IMR-90 (cell line): ENCODE results near the gene ADD1. TPM values are rescaled to one million over a fixed set of nuclear protein-coding genes. Genes with fewer than 3 reads are reported as not detected.
A peak's percentile ranks its signal among the peaks of the same experiment; 100 is the strongest.

ENCODE experiments used
- ATAC-seq: fragments of 200-7000 bp; cut with Tn5 transposase; 2 replicates; pipeline ENCODE4 v1.9.1; 2020; ENCODE audit warnings: low read depth, mild to moderate bottlenecking, moderate library complexity
- BruUV-seq: library from RNA; stranded (reverse); fragments of 400-500 nt; replicated peaks from 2 replicates; lab custom pipeline; 2021; lab: Mats Ljungman, UMichigan
- CTCF ChIA-PET: fragments of 300-600 bp; formaldehyde crosslinking; extraction: SDS; loops from one replicate; lab custom pipeline; 2021; ENCODE audit warnings: antibody characterized with exemption; lab: Yijun Ruan, JAX
- POLR2A ChIA-PET: fragments of 300-600 bp; sonication (Branson Sonifier 250); formaldehyde crosslinking; loops from one replicate; lab custom pipeline; 2022; ENCODE audit warnings: antibody characterized with exemption; ENCODE audit not compliant: unreplicated experiment; lab: Charles Lee
- DNase-seq: peaks from one replicate; pipeline ENCODE4 v3.0.0; 2013
- H2AFZ ChIP-seq: replicated peaks from 2 replicates; pipeline ENCODE3; 2013; ENCODE audit warnings: low read length, mild to moderate bottlenecking; ENCODE audit not compliant: poor library complexity
- H2AK5ac ChIP-seq: 2 replicates; pipeline ENCODE4 v1.6.1; 2013; ENCODE audit warnings: low read depth, low read length, inconsistent platforms
- H2AK9ac ChIP-seq: replicated peaks from 2 replicates; pipeline ENCODE3; 2013; ENCODE audit warnings: mild to moderate bottlenecking, low read depth, low read length, moderate library complexity; ENCODE audit not compliant: poor library complexity
- H2BK120ac ChIP-seq: 2 replicates; pipeline ENCODE4 v1.6.1; 2013; ENCODE audit warnings: low read depth, low read length, inconsistent platforms
- H2BK15ac ChIP-seq: 3 replicates; pipeline ENCODE4 v1.6.1; 2013; ENCODE audit warnings: low read depth, low read length, inconsistent platforms
- H2BK20ac ChIP-seq: 2 replicates; pipeline ENCODE4 v1.6.1; 2013; ENCODE audit warnings: low read depth, mild to moderate bottlenecking, inconsistent platforms, low read length, moderate library complexity
- H2BK5ac ChIP-seq: 2 replicates; pipeline ENCODE4 v1.6.1; 2013; ENCODE audit warnings: mild to moderate bottlenecking, low read depth, low read length, inconsistent platforms; ENCODE audit not compliant: poor library complexity, severe bottlenecking
- H3K14ac ChIP-seq: replicated peaks from 2 replicates; pipeline ENCODE4 v1.6.1; 2013; ENCODE audit warnings: low read depth, low read length, inconsistent platforms
- H3K18ac ChIP-seq: 2 replicates; pipeline ENCODE4 v1.6.1; 2013; ENCODE audit warnings: low read depth, low read length, control low read depth
- H3K23ac ChIP-seq: 2 replicates; pipeline ENCODE4 v1.6.1; 2013; ENCODE audit warnings: low read depth, low read length, inconsistent platforms
- H3K27ac ChIP-seq: 2 replicates; pipeline ENCODE4 v1.5.1; 2013; ENCODE audit warnings: mild to moderate bottlenecking, control low read depth, low read length; ENCODE audit not compliant: insufficient read depth
- H3K27me3 ChIP-seq: 2 replicates; pipeline ENCODE4 v1.6.1; 2013; ENCODE audit warnings: low read length; ENCODE audit not compliant: control insufficient read depth, insufficient read depth
- H3K36me3 ChIP-seq: 2 replicates; pipeline ENCODE4 v1.6.1; 2013; ENCODE audit warnings: low read length, mixed read lengths; ENCODE audit not compliant: control insufficient read depth, insufficient read depth
- H3K4ac ChIP-seq: 2 replicates; pipeline ENCODE4 v1.6.1; 2013; ENCODE audit warnings: low read depth, low read length, inconsistent platforms
- H3K4me1 ChIP-seq: 2 replicates; pipeline ENCODE4 v1.6.1; 2013; ENCODE audit warnings: low read length, mixed read lengths; ENCODE audit not compliant: control insufficient read depth, insufficient read depth
- H3K4me2 ChIP-seq: 2 replicates; pipeline ENCODE4 v1.6.1; 2013; ENCODE audit warnings: low read depth, mild to moderate bottlenecking, control low read depth, low read length, moderate library complexity
- H3K4me3 ChIP-seq: 2 replicates; pipeline ENCODE4 v1.5.1; 2013; ENCODE audit warnings: low read depth, mild to moderate bottlenecking, control low read depth, low read length, moderate library complexity; ENCODE audit not compliant: insufficient read depth
- H3K56ac ChIP-seq: 2 replicates; pipeline ENCODE4 v1.6.1; 2013; ENCODE audit warnings: low read length, inconsistent platforms; ENCODE audit not compliant: insufficient read depth; ENCODE audit errors: extremely low read depth
- H3K79me1 ChIP-seq, 2 experiments: 2 replicates each; pipeline ENCODE4 v1.6.1; 2013; ENCODE audit warnings: low read length in 2 of 2, inconsistent platforms in 1 of 2, low read depth in 1 of 2
- H3K9ac ChIP-seq: 2 replicates; pipeline ENCODE4 v1.6.1; 2013; ENCODE audit warnings: low read depth, low read length, control low read depth
- H3K9me1 ChIP-seq: 2 replicates; pipeline ENCODE4 v1.6.1; 2013; ENCODE audit warnings: low read length, inconsistent platforms; ENCODE audit not compliant: insufficient read depth
- H3K9me3 ChIP-seq: 2 replicates; pipeline ENCODE4 v1.6.1; 2013; ENCODE audit warnings: low read length; ENCODE audit not compliant: control insufficient read depth, insufficient read depth
- H4K20me1 ChIP-seq: 2 replicates; pipeline ENCODE4 v1.6.1; 2013; ENCODE audit warnings: low read length, inconsistent platforms; ENCODE audit not compliant: insufficient read depth
- H4K5ac ChIP-seq: 2 replicates; pipeline ENCODE4 v1.6.1; 2013; ENCODE audit warnings: mild to moderate bottlenecking, low read depth, low read length, control low read depth
- H4K8ac ChIP-seq, 2 experiments: 2 replicates each; pipeline ENCODE4 v1.6.1; 2013; ENCODE audit warnings: low read depth in 2 of 2, low read length in 2 of 2, control low read depth in 1 of 2, inconsistent platforms in 1 of 2
- H4K91ac ChIP-seq: 2 replicates; pipeline ENCODE4 v1.6.1; 2013; ENCODE audit warnings: low read depth, low read length, inconsistent platforms; ENCODE audit not compliant: insufficient read depth
- CTCF ChIP-seq: conservative IDR thresholded peaks from 2 replicates; pipeline ENCODE4 v1.5.1; 2012; ENCODE audit warnings: mild to moderate bottlenecking, low read depth, low read length, improper control_type of control experiment
- WGBS, 2 experiments: methylation state at CpG; one replicate each; pipeline versions ENCODE4 v1.1.5 to v1.1.7; 2013; ENCODE audit warnings: missing lambda C conversion rate in 2 of 2; ENCODE audit not compliant: insufficient read length in 1 of 2; ENCODE audit errors: extremely low coverage in 2 of 2; 5-methylcytosine and 5-hydroxymethylcytosine counted together
- dilution Hi-C: fragments of 300-500 bp; cut with HindIII; formaldehyde crosslinking; loops from one replicate; pipeline ENCODE4 v1.14.3; 2018; ENCODE audit warnings: low sequenced_read_pairs; ENCODE audit not compliant: unreplicated experiment
- in situ Hi-C: fragments of 300-500 bp; cut with MboI; formaldehyde crosslinking; loops from 3 replicates; pipeline ENCODE4 v1.14.3; 2019; ENCODE audit warnings: low sequenced_read_pairs, inconsistent platforms, mixed read lengths
- intact Hi-C: fragments of 100-400 bp; cut with micrococcal nuclease; formaldehyde crosslinking; loops from 2 replicates; pipeline ENCODE4 v1.10.0; 2022
- polyA plus RNA-seq, 3 experiments: library from polyadenylated mRNA; depleted of rRNA; stranded (reverse); fragments of >200 nt; gene quantifications; 2 replicates each; pipeline ENCODE4 v1.2.3, GENCODE V29; 2012; ENCODE audit warnings: low replicate concordance in 1 of 3
- total RNA-seq: library from RNA; depleted of rRNA; stranded (reverse); fragments of >200 nt; gene quantifications from 2 replicates; pipeline ENCODE4 v1.2.3, GENCODE V29; 2012

Gene ADD1
- total and polyA plus RNA-seq, 2 of the 4 experiments (the other 2 are of a cell fraction): 122 to 215 TPM

- Histone ChIP-seq H3K4ac (no peak overlapping the region), H3K9me3 (no peaks in the 10 kb centered on the region), H3K4me1 (peaks cover 9% of the 10 kb centered on the region), H4K20me1 (peaks cover 22% of the 10 kb centered on the region), H3K23ac (no peak overlapping the region), H4K5ac (no peak overlapping the region), H4K91ac (no peak overlapping the region), H2BK120ac (no peak overlapping the region), H2BK5ac (no peak overlapping the region), H3K27ac (0 out of 2 replicates have a peak overlapping the region, but pooled peaks have one; percentile 14), H2BK15ac (no peak overlapping the region), H3K79me1 (peaks cover 9 to 54% of the 10 kb centered on the region in 2 experiments; a peak in 3 of 4 replicates), H3K4me2 (no peak overlapping the region), H2BK20ac (no peak overlapping the region), H3K18ac (no peak overlapping the region), H3K56ac (no peak overlapping the region), H2AK9ac (no peak overlapping the region), H3K36me3 (peaks cover 67% of the 10 kb centered on the region), H3K9ac (no peak overlapping the region), H4K8ac (no peak overlapping the region), H3K9me1 (no peaks in the 10 kb centered on the region), H3K14ac (no peak overlapping the region), H3K4me3 (no peak overlapping the region), H2AK5ac (no peak overlapping the region), H2AFZ (peak overlapping the region; percentile 27), H3K27me3 (no peaks in the 10 kb centered on the region)
- dilution Hi-C loops: no loop called here
- WGBS, 2 experiments: no CpG with 5 or more reads among the region's 12 CpGs
- ATAC-seq: no peak
- no peak for DNase-seq
- intact Hi-C loops: loop anchor here (5.0 kb wide), 1 partner anchor 88 kb away; the partner anchor contains the start of gene ADD1
- BruUV-seq: no TSS peak
- ChIA-PET CTCF (no interaction called here), POLR2A (no interaction called here)
- in situ Hi-C loops: no loop called here
- TF ChIP-seq CTCF: no peak
Measured at GRCh38 chr4:2930135-2930757, 86.6 kb downstream of the ADD1 start.
